Neuronal stem cell (in vitro differentiated cells): ENCODE data around the gene UMOD.

Source experiments
- DNase-seq: peaks from one replicate; pipeline ENCODE4 v3.0.0-alpha.2; 2013; ENCODE audit warnings: low spot score
- H2AFZ ChIP-seq: one replicate; pipeline ENCODE4 v1.6.1; 2013; ENCODE audit warnings: mild to moderate bottlenecking, low read length, inconsistent platforms
- H2AK5ac ChIP-seq: 2 replicates; pipeline ENCODE4 v1.6.1; 2013; ENCODE audit warnings: low read depth, mild to moderate bottlenecking, inconsistent platforms, low read length, moderate library complexity, mixed read lengths
- H2BK120ac ChIP-seq: 2 replicates; pipeline ENCODE4 v1.6.1; 2013; ENCODE audit warnings: low read depth, mild to moderate bottlenecking, inconsistent platforms, low read length, moderate library complexity, mixed read lengths
- H2BK12ac ChIP-seq: one replicate; pipeline ENCODE4 v1.6.1; 2013; ENCODE audit warnings: low read length, inconsistent platforms
- H2BK15ac ChIP-seq: 2 replicates; pipeline ENCODE4 v1.6.1; 2013; ENCODE audit warnings: mild to moderate bottlenecking, low read length, inconsistent platforms, mixed read lengths
- H2BK5ac ChIP-seq: one replicate; pipeline ENCODE4 v1.6.1; 2013; ENCODE audit warnings: inconsistent platforms, mild to moderate bottlenecking, low read length, moderate library complexity
- H3K14ac ChIP-seq: one replicate; pipeline ENCODE4 v1.6.1; 2013; ENCODE audit warnings: low read length, inconsistent platforms
- H3K18ac ChIP-seq: 2 replicates; pipeline ENCODE4 v1.6.1; 2013; ENCODE audit warnings: low read length, inconsistent platforms
- H3K23ac ChIP-seq: 2 replicates; pipeline ENCODE4 v1.6.1; 2013; ENCODE audit warnings: low read depth, mild to moderate bottlenecking, mixed read lengths, low read length, inconsistent platforms; ENCODE audit not compliant: poor library complexity
- H3K27ac ChIP-seq: replicated peaks from 3 replicates; pipeline ENCODE4 v1.5.1; 2013; ENCODE audit warnings: low read length, inconsistent platforms
- H3K27me3 ChIP-seq, 3 experiments: 2 replicates each; pipeline ENCODE4 v1.6.1; 2013; ENCODE audit warnings: low read length in 3 of 3, mild to moderate bottlenecking in 2 of 3, inconsistent platforms in 1 of 3, low read depth in 1 of 3, mixed read lengths in 1 of 3, moderate library complexity in 1 of 3; ENCODE audit not compliant: control insufficient read depth in 3 of 3, insufficient read depth in 3 of 3
- H3K36me3 ChIP-seq, 2 donors: replicated peaks in 1 of 2; 2 replicates each; pipeline ENCODE4 v1.6.1; 2013; ENCODE audit warnings: low read length in 2 of 2; ENCODE audit not compliant: control insufficient read depth in 2 of 2, insufficient read depth in 2 of 2
- H3K4ac ChIP-seq: 2 replicates; pipeline ENCODE4 v1.6.1; 2013; ENCODE audit warnings: inconsistent platforms, mild to moderate bottlenecking, low read length, moderate library complexity
- H3K4me1 ChIP-seq, 2 donors: 1 replicate in 1 of 2; 2 replicates in 1 of 2; pipeline ENCODE4 v1.6.1; 2013; ENCODE audit warnings: low read length in 2 of 2, low read depth in 1 of 2; ENCODE audit not compliant: control insufficient read depth in 2 of 2, insufficient read depth in 1 of 2
- H3K4me2 ChIP-seq: one replicate; pipeline ENCODE4 v1.6.1; 2013; ENCODE audit warnings: mild to moderate bottlenecking, low read length, inconsistent platforms; ENCODE audit not compliant: insufficient read depth, poor library complexity, severe bottlenecking
- H3K4me3 ChIP-seq, 2 donors: 2 replicates each; pipeline ENCODE4 v1.5.1; 2013; ENCODE audit warnings: low read length in 2 of 2, mild to moderate bottlenecking in 2 of 2, inconsistent platforms in 1 of 2, moderate library complexity in 1 of 2
- H3K79me1 ChIP-seq: one replicate; pipeline ENCODE4 v1.6.1; 2013; ENCODE audit warnings: low read depth, mild to moderate bottlenecking, inconsistent platforms, low read length, moderate library complexity
- H3K9ac ChIP-seq: one replicate; pipeline ENCODE4 v1.6.1; 2013; ENCODE audit warnings: mild to moderate bottlenecking, low read depth, low read length, inconsistent platforms; ENCODE audit not compliant: poor library complexity
- H3K9me3 ChIP-seq, 2 donors: replicated peaks in 1 of 2; 2 replicates each; pipeline versions ENCODE3 to v1.6.1; 2013; ENCODE audit warnings: low read length in 2 of 2, mild to moderate bottlenecking in 2 of 2, inconsistent platforms in 1 of 2, low read depth in 1 of 2, mixed read lengths in 1 of 2, moderate library complexity in 1 of 2; ENCODE audit not compliant: control insufficient read depth in 2 of 2, insufficient read depth in 1 of 2
- H4K8ac ChIP-seq: one replicate; pipeline ENCODE4 v1.6.1; 2013; ENCODE audit warnings: low read depth, mild to moderate bottlenecking, inconsistent platforms, low read length, moderate library complexity
- H4K91ac ChIP-seq: one replicate; pipeline ENCODE4 v1.6.1; 2013; ENCODE audit warnings: low read length, low read depth, mild to moderate bottlenecking, inconsistent platforms; ENCODE audit not compliant: poor library complexity
- WGBS, 2 donors: extraction: QIAGEN DNeasy Blood & Tissue Kit; methylation state at CpG; one replicate each; pipeline ENCODE4 v1.1.7; 2013; ENCODE audit warnings: missing lambda C conversion rate in 2 of 2, mixed read lengths in 1 of 2; ENCODE audit not compliant: insufficient read length in 2 of 2, insufficient replicate concordance in 1 of 2; ENCODE audit errors: extremely low coverage in 2 of 2; 5-methylcytosine and 5-hydroxymethylcytosine counted together

The UMOD gene

GRCh38 chr16:20307240-20307671 is 45.3 kb downstream of the UMOD start:
- Histone ChIP-seq H3K36me3 (no peaks in the 10 kb centered on the region), H3K27ac (no peak overlapping the region)
- no CpG with 5 or more reads among the region's 1 CpG for WGBS, 2 donors

GRCh38 chr16:20306401-20306800 is 46.1 kb downstream of the UMOD start:
- Histone ChIP-seq H3K4me2 (no peak overlapping the region), H3K79me1 (no peaks in the 10 kb centered on the region), H3K14ac (no peak overlapping the region), H3K9ac (no peak overlapping the region), H3K9me3 (no peaks in the 10 kb centered on the region), H2BK120ac (no peak overlapping the region), H3K4me3 (no peak overlapping the region), H3K27me3 (no peaks in the 10 kb centered on the region), H2BK12ac (no peak overlapping the region), H2BK15ac (no peak overlapping the region), H2AK5ac (no peak overlapping the region), H4K8ac (no peak overlapping the region), H3K36me3 (no peaks in the 10 kb centered on the region), H2AFZ (no peak overlapping the region), H4K91ac (no peak overlapping the region), H3K18ac (no peak overlapping the region), H2BK5ac (no peak overlapping the region), H3K27ac (no peak overlapping the region), H3K23ac (no peak overlapping the region), H3K4ac (no peak overlapping the region), H3K4me1 (no peaks in the 10 kb centered on the region)
- DNase-seq: no peak
- no CpG with 5 or more reads among the region's 4 CpGs for WGBS, 2 donors

More at GRCh38 chr16:20307240-20307671, 45.3 kb downstream of the UMOD start:
- Histone ChIP-seq H2BK15ac (no peak overlapping the region), H2AK5ac (no peak overlapping the region), H3K4ac (no peak overlapping the region), H3K18ac (no peak overlapping the region), H3K14ac (no peak overlapping the region), H2BK5ac (no peak overlapping the region), H3K4me3 (no peak overlapping the region), H3K9me3 (no peaks in the 10 kb centered on the region), H4K91ac (no peak overlapping the region), H4K8ac (no peak overlapping the region), H3K27me3 (no peaks in the 10 kb centered on the region), H3K4me1 (no peaks in the 10 kb centered on the region), H3K9ac (no peak overlapping the region), H2BK12ac (no peak overlapping the region), H3K4me2 (no peak overlapping the region), H3K79me1 (no peaks in the 10 kb centered on the region), H3K23ac (no peak overlapping the region), H2AFZ (no peak overlapping the region), H2BK120ac (no peak overlapping the region)
- DNase-seq: no peak

GRCh38 chr16:20303012-20303411 is 49.5 kb downstream of the UMOD start:
- WGBS, 2 donors: no CpG with 5 or more reads among the region's 4 CpGs
- Histone ChIP-seq H4K91ac (no peak overlapping the region), H2BK15ac (no peak overlapping the region), H3K4me2 (no peak overlapping the region), H3K9ac (no peak overlapping the region), H3K9me3 (no peaks in the 10 kb centered on the region), H3K27me3 (no peaks in the 10 kb centered on the region), H2BK120ac (no peak overlapping the region), H3K27ac (no peak overlapping the region), H3K14ac (no peak overlapping the region), H2BK5ac (no peak overlapping the region), H3K18ac (no peak overlapping the region), H4K8ac (no peak overlapping the region), H2BK12ac (no peak overlapping the region), H3K4me1 (no peaks in the 10 kb centered on the region), H3K4ac (no peak overlapping the region), H3K23ac (no peak overlapping the region), H2AK5ac (no peak overlapping the region), H3K4me3 (no peak overlapping the region), H3K36me3 (no peaks in the 10 kb centered on the region), H3K79me1 (no peaks in the 10 kb centered on the region), H2AFZ (no peak overlapping the region)
- no peak for DNase-seq

- Histone ChIP-seq H3K9ac (no peak overlapping the region), H4K8ac (no peak overlapping the region)
Observed at GRCh38 chr16:20302389-20302788, 50.1 kb downstream of the UMOD start.

More at GRCh38 chr16:20302389-20302788, 50.1 kb downstream of the UMOD start:
- no peak overlapping the region for H3K14ac ChIP-seq
- no peak overlapping the region for H4K91ac ChIP-seq
- no peak overlapping the region for H3K4ac ChIP-seq
- no peak overlapping the region for H3K4me3 ChIP-seq
- no peak overlapping the region for H2AK5ac ChIP-seq
- H3K79me1 ChIP-seq: no peaks in the 10 kb centered on the region
- no peaks in the 10 kb centered on the region for H3K27me3 ChIP-seq
- H2AFZ ChIP-seq: no peak overlapping the region
- H2BK5ac ChIP-seq: no peak overlapping the region
- DNase-seq: no peak
- no peaks in the 10 kb centered on the region for H3K4me1 ChIP-seq
- WGBS, 2 donors: no CpG with 5 or more reads among the region's 5 CpGs
- no peak overlapping the region for H2BK120ac ChIP-seq
- no peak overlapping the region for H3K27ac ChIP-seq
- no peak overlapping the region for H2BK15ac ChIP-seq
- H3K23ac ChIP-seq: no peak overlapping the region
- H3K18ac ChIP-seq: no peak overlapping the region
- no peak overlapping the region for H3K4me2 ChIP-seq
- H2BK12ac ChIP-seq: no peak overlapping the region
- no peaks in the 10 kb centered on the region for H3K36me3 ChIP-seq
- H3K9me3 ChIP-seq: no peaks in the 10 kb centered on the region
